ENCODE results near the gene CDK2AP2. TPM values are rescaled to one million over a fixed set of nuclear protein-coding genes. Genes with fewer than 3 reads are reported as not detected.

The CDK2AP2 gene
- total RNA-seq, 1 donor from 2014 or later, result 35.7 TPM

GRCh38 chr11:67497656-67498291 is 10.2 kb downstream of the CDK2AP2 start:
- Mint-ChIP-seq H3K27ac (no peak overlapping the region), H3K4me3 (ENCODE audit: low read depth) (no peak overlapping the region), H3K4me1 (ENCODE audit: low read depth) (no peaks in the 10 kb centered on the region), H3K9me3 (ENCODE audit: low read depth) (no peaks in the 10 kb centered on the region), H3K27me3 (peaks cover 1% of the 10 kb centered on the region), H3K36me3 (ENCODE audit: insufficient read depth) (peaks cover 7% of the 10 kb centered on the region)
- DNase-seq (ENCODE audit: low spot score, unreplicated experiment), result no peak
- TF ChIP-seq, protein P1, sequence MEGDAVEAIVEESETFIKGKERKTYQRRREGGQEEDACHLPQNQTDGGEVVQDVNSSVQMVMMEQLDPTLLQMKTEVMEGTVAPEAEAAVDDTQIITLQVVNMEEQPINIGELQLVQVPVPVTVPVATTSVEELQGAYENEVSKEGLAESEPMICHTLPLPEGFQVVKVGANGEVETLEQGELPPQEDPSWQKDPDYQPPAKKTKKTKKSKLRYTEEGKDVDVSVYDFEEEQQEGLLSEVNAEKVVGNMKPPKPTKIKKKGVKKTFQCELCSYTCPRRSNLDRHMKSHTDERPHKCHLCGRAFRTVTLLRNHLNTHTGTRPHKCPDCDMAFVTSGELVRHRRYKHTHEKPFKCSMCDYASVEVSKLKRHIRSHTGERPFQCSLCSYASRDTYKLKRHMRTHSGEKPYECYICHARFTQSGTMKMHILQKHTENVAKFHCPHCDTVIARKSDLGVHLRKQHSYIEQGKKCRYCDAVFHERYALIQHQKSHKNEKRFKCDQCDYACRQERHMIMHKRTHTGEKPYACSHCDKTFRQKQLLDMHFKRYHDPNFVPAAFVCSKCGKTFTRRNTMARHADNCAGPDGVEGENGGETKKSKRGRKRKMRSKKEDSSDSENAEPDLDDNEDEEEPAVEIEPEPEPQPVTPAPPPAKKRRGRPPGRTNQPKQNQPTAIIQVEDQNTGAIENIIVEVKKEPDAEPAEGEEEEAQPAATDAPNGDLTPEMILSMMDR (IDR thresholded peaks at IDR 0.05; ENCODE audit: unreplicated experiment), result no peak

- H3K4me1 Mint-ChIP-seq (ENCODE audit: low read depth), result no peaks in the 10 kb centered on the region
- H3K36me3 Mint-ChIP-seq (ENCODE audit: insufficient read depth), result peaks cover 7% of the 10 kb centered on the region
Measured at GRCh38 chr11:67496113-67496512, 11.8 kb downstream of the CDK2AP2 start.

GRCh38 chr11:67495234-67496005 is 12.5 kb downstream of the CDK2AP2 start:
- H3K9me3 Mint-ChIP-seq (ENCODE audit: low read depth), result no peaks in the 10 kb centered on the region
- no peak overlapping the region for H3K27ac Mint-ChIP-seq
- H3K36me3 Mint-ChIP-seq (ENCODE audit: insufficient read depth), result peaks cover 2% of the 10 kb centered on the region
- no peak for DNase-seq (ENCODE audit: low spot score, unreplicated experiment)
- TF ChIP-seq, protein P1 (IDR thresholded peaks at IDR 0.05; ENCODE audit: unreplicated experiment), result no peak
- H3K27me3 Mint-ChIP-seq, result no peaks in the 10 kb centered on the region
- no peak overlapping the region for H3K4me3 Mint-ChIP-seq (ENCODE audit: low read depth)
- H3K4me1 Mint-ChIP-seq (ENCODE audit: low read depth), result no peaks in the 10 kb centered on the region

More at GRCh38 chr11:67496113-67496512, 11.8 kb downstream of the CDK2AP2 start:
- TF ChIP-seq, protein P1 (IDR thresholded peaks at IDR 0.05; ENCODE audit: unreplicated experiment), result no peak
- Mint-ChIP-seq H3K9me3 (ENCODE audit: low read depth) (no peaks in the 10 kb centered on the region), H3K27ac (no peak overlapping the region), H3K27me3 (no peaks in the 10 kb centered on the region), H3K4me3 (ENCODE audit: low read depth) (no peak overlapping the region)
- DNase-seq (ENCODE audit: low spot score, unreplicated experiment), result no peak

GRCh38 chr11:67494371-67495233 is 13.4 kb downstream of the CDK2AP2 start:
- Mint-ChIP-seq H3K4me1 (ENCODE audit: low read depth) (no peaks in the 10 kb centered on the region), H3K27me3 (no peaks in the 10 kb centered on the region), H3K4me3 (ENCODE audit: low read depth) (no peak overlapping the region), H3K9me3 (ENCODE audit: low read depth) (no peaks in the 10 kb centered on the region), H3K27ac (no peak overlapping the region), H3K36me3 (ENCODE audit: insufficient read depth) (peaks cover 4% of the 10 kb centered on the region)
- TF ChIP-seq, protein P1 (IDR thresholded peaks at IDR 0.05; ENCODE audit: unreplicated experiment), result no peak
- DNase-seq (ENCODE audit: low spot score, unreplicated experiment), result no peak

Data from progenitor cell of endocrine pancreas (in vitro differentiated cells).